BJ (cell line): ENCODE data around the gene NPM1. TPM values are rescaled to one million over a fixed set of nuclear protein-coding genes. Genes with fewer than 3 reads are reported as not detected.

Experiments used
- CTCF ChIA-PET: fragments of 350-600 bp; formaldehyde crosslinking; extraction: SDS; loops from one replicate; lab custom pipeline; 2021; ENCODE audit warnings: antibody characterized with exemption, inconsistent platforms; lab: Yijun Ruan, JAX
- POLR2A ChIA-PET: fragments of 300-600 bp; sonication (Branson Sonifier 250); formaldehyde crosslinking; extraction: SDS; loops from one replicate; lab custom pipeline; 2021; ENCODE audit warnings: antibody characterized with exemption; lab: Charles Lee
- DNase-seq: peaks from one replicate; pipeline ENCODE4 v3.0.0-alpha.2; 2011; ENCODE audit warnings: low read depth
- H3K27me3 ChIP-seq: 2 replicates; pipeline ENCODE4 v1.6.0; 2011; ENCODE audit warnings: low read length; ENCODE audit not compliant: control insufficient read depth, insufficient read depth
- H3K36me3 ChIP-seq: 2 replicates; pipeline ENCODE4 v1.5.1; 2011; ENCODE audit warnings: low read length; ENCODE audit not compliant: control insufficient read depth, insufficient read depth
- H3K4me3 ChIP-seq: 2 replicates; pipeline ENCODE4 v1.5.1; 2011; ENCODE audit warnings: low read depth, mild to moderate bottlenecking, control low read depth, low read length
- CTCF ChIP-seq: IDR thresholded peaks from 2 replicates; pipeline ENCODE4 v1.5.1; 2011; ENCODE audit warnings: low read depth, mild to moderate bottlenecking, control low read depth, inconsistent platforms, low read length, moderate library complexity; ENCODE audit not compliant: insufficient read depth
- polyA plus RNA-seq: library from polyadenylated mRNA; depleted of rRNA; stranded (reverse); fragments of >200 nt; gene quantifications from 2 replicates; pipeline ENCODE4 v1.2.3, GENCODE V29; 2011

NPM1 gene
- polyA plus RNA-seq, 1 experiment = 2,997 TPM

DNA sequence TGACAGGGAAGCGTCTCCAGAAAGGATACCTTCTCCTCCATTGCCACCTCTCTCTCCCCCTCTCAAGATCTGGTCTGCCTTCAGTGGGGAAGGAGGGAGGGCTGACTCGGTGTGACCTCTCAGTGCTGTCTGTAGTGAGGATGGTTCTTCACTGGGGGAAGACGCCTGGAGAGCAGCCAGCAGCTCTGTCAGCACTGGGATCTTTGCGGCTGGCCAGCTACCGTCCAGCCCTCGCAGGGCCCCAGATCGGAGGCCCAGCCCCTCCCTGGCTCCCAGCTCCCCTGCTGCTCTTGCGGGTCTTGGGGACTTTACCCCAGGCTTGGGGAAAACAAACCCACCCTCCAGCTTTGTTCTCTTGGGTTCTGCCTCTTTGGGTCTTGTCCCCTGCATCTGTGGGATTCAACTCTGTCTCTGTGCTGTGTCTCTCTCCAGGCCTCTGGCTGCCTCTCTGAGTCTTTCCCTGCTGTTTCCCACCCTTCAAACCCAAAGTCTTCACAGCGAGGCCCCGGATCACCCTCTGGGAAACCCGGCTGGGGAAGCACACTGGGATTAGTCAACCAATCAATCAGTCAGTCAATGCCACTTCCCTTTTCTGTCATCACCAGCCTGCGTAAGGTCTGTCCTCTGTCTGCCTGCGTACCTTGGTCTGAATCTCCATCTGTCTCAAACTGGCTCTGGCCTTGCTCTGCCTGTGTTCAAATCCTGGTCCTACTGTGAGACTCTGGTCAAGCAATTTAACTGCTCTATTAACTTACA lies 54.8 kb downstream of the NPM1 start:
- Histone ChIP-seq H3K36me3 (no peaks in the 10 kb centered on the region), H3K27me3 (no peaks in the 10 kb centered on the region), H3K4me3 (no peak overlapping the region)
- no peak for DNase-seq
- POLR2A ChIA-PET = no interaction called here
- TF ChIP-seq CTCF = no peak
- CTCF ChIA-PET = no interaction called here

- ChIA-PET CTCF (interaction anchor here (0.8 to 1.7 kb wide), 2 partner anchors 21 to 26 kb away, joined by 3 to 5 read pairs; no protein-coding TSS in a partner anchor), POLR2A (no interaction called here)
- Histone ChIP-seq H3K36me3 (no peaks in the 10 kb centered on the region), H3K27me3 (no peaks in the 10 kb centered on the region), H3K4me3 (no peak overlapping the region)
- no peak for DNase-seq
- no peak for TF ChIP-seq CTCF
These were observed 56.9 kb downstream of the NPM1 start for GRCh38 chr5:171444582-171444981.

DNA sequence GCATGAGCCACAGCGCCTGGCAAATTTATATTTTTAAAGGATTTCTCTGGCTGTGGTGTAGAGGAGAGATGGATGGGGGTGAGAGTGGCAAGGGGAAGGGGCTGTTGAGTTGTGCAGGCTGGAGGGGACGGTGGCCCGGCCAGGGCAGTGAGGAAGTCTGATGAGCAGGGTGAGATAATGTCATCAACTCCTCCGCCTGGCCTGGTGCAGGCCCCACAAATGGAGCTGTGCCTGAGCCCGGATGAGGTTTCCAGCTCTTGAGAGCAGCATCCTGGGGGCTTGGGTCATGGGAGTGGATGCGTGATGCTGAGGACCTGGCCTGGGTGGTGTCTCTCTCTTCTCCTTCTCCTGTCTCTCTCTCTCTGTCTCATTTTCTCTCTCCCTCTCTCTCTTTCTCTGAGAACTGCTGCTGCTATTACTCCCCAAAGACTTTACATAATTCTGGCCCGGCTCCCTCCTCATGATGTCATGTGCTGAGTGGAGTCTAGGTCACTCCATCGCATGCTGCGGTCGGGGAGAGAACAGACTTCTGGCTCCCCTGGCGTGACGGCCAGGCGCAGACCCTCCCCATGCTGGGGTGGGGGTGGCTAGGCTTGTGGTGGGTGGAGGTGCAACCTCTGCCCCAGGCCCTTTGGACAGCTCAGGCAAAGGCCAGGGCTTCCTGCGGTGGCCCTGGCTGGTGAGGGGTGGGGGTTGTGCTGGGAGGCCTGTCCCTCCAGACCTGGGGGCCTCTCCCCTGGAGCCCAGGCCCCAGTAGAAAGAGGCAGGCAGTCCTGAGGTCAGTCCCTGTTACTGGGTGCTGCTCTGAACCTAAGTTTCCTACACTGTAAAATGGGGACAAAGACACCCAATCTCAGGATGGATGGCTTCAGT lies 58.2 kb downstream of the NPM1 start:
- Histone ChIP-seq H3K36me3 (no peaks in the 10 kb centered on the region), H3K4me3 (no peak overlapping the region), H3K27me3 (no peaks in the 10 kb centered on the region)
- TF ChIP-seq CTCF = no peak
- DNase-seq = no peak
- POLR2A ChIA-PET = interaction anchor here (0.6 kb wide), 1 partner anchor 28 kb away, joined by 3 read pairs; no protein-coding TSS in a partner anchor
- CTCF ChIA-PET = interaction anchor here (0.6 to 1.7 kb wide), 2 partner anchors 28 to 104 kb away, joined by 3 to 5 read pairs; no protein-coding TSS in a partner anchor

DNA sequence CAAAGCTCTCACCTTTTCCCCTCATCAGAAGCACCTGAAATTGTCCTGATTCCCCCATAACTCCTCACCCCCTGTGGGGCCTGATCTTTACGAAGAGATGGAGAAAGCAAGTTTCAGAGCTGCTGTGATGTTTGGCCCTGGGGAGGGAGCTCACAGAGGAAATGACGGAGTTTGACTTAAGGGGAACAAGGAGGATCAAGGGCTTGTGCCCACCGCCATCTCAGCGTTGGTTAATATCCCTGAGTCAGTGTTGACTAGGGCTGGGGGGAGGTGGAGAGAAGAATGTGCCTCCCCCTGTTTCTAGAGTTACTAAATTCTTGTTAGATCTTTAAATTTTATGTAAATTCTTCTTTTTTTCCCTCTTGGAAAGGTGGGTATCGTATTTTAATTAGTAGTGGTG lies 59.6 kb downstream of the NPM1 start:
- CTCF ChIA-PET = interaction anchor here (1.5 kb wide), 1 partner anchor 28 kb away, joined by 6 read pairs; the partner anchor contains the start of gene FGF18

More for the DNA sequence above, 59.6 kb downstream of the NPM1 start:
- POLR2A ChIA-PET = no interaction called here
- Histone ChIP-seq H3K27me3 (no peaks in the 10 kb centered on the region), H3K36me3 (no peaks in the 10 kb centered on the region), H3K4me3 (no peak overlapping the region)
- no peak for TF ChIP-seq CTCF
- DNase-seq = no peak
